Activated T-helper 2 cell treated with anti-CD3 and anti-CD28 coated beads, Interferon-gamma antibody, Interleukin-2, Interleukin-4, amounts not matched to agents 10 μg/mL and 5 μg/mL and 100 μg/mL, durations not matched to agents 14 hours and 24 hours and 36 hours (primary cell): ENCODE results near the gene SSUH2. TPM values are rescaled to one million over a fixed set of nuclear protein-coding genes. Genes with fewer than 3 reads are reported as not detected.
"Not testable (repeated sequence)": the region's sequence is repeated elsewhere in the genome, so short reads cannot be mapped to it uniquely, and the experiment has no call there.

ENCODE experiments used
- DNase-seq: peaks from one replicate; pipeline ENCODE4 v3.0.0; 2021; ENCODE audit warnings: low spot score
- H3K27ac Mint-ChIP-seq: one replicate; pipeline ENCODE4 v1.8.0; 2021; ENCODE audit warnings: mixed read lengths
- H3K27me3 Mint-ChIP-seq: one replicate; pipeline ENCODE4 v1.8.0; 2021; ENCODE audit warnings: low read depth, mixed read lengths
- H3K36me3 Mint-ChIP-seq: one replicate; pipeline ENCODE4 v1.8.0; 2021; ENCODE audit warnings: low read depth, mixed read lengths
- H3K4me1 Mint-ChIP-seq: one replicate; pipeline ENCODE4 v1.8.0; 2021; ENCODE audit warnings: low read depth, mixed read lengths
- H3K4me3 Mint-ChIP-seq: one replicate; pipeline ENCODE4 v1.8.0; 2021; ENCODE audit warnings: low read depth, mild to moderate bottlenecking, moderate library complexity, mixed read lengths
- H3K9me3 Mint-ChIP-seq: one replicate; pipeline ENCODE4 v1.8.0; 2021; ENCODE audit warnings: mixed read lengths
- intact Hi-C: fragments of 100-400 bp; cut with micrococcal nuclease; formaldehyde crosslinking; loops from one replicate; pipeline ENCODE4 v1.15.1; 2023
- total RNA-seq: library from RNA; stranded (reverse); gene quantifications from 2 replicates; pipeline ENCODE4 v1.2.3, GENCODE V29; 2022

The SSUH2 gene
- total RNA-seq, 1 donor from 2014 or later = 0.18 TPM

DNA sequence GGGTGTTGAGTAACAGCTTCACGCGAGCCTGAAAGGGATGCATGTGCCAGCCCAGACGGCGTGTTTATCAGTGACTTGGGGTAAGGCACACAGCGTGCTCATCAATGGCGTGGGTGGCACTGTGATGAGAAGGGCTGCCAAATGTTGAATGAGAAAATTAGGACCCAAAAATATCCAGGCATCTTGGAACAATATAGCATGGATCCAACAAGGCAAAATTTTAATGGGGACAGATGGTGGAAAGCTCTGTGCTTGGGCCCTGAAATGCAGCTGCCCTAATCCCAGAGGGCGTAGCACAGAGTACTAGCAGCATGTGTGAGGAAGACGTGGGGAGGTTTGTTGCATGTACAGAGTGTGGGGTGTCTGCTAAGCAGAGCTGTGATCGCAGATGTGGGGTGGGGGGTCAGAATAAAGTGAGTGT is 48.9 kb downstream of the SSUH2 start:
- intact Hi-C loops = no loop called here
- Mint-ChIP-seq H3K4me1 (no peaks in the 10 kb centered on the region), H3K9me3 (no peaks in the 10 kb centered on the region), H3K4me3 (no peak overlapping the region), H3K27me3 (no peaks in the 10 kb centered on the region), H3K36me3 (no peaks in the 10 kb centered on the region), H3K27ac (no peak overlapping the region)
- no peak for DNase-seq

DNA sequence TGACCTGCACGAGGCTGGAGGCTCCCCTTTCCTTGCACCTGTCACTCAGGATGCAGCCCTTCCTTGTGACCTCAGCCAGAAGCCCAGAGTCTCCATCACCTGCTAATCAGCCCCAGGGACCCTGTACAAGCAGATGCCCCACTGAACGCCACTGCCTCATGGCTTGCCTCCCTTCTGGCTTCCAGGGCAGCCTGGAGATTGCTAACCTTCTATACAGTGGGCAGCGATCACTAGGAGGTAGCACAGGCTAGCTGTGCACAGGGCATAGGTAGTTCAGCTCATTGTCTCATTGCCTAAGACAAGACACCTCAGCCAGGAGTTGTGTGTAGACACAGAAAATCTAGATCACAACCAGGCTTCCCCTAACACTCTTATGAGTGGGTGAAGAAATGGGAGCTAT is 49.3 kb downstream of the SSUH2 start:
- intact Hi-C loops = no loop called here
- Mint-ChIP-seq H3K27ac (no peak overlapping the region), H3K4me1 (no peaks in the 10 kb centered on the region), H3K36me3 (no peaks in the 10 kb centered on the region), H3K27me3 (no peaks in the 10 kb centered on the region), H3K9me3 (no peaks in the 10 kb centered on the region), H3K4me3 (no peak overlapping the region)
- DNase-seq = no peak

DNA sequence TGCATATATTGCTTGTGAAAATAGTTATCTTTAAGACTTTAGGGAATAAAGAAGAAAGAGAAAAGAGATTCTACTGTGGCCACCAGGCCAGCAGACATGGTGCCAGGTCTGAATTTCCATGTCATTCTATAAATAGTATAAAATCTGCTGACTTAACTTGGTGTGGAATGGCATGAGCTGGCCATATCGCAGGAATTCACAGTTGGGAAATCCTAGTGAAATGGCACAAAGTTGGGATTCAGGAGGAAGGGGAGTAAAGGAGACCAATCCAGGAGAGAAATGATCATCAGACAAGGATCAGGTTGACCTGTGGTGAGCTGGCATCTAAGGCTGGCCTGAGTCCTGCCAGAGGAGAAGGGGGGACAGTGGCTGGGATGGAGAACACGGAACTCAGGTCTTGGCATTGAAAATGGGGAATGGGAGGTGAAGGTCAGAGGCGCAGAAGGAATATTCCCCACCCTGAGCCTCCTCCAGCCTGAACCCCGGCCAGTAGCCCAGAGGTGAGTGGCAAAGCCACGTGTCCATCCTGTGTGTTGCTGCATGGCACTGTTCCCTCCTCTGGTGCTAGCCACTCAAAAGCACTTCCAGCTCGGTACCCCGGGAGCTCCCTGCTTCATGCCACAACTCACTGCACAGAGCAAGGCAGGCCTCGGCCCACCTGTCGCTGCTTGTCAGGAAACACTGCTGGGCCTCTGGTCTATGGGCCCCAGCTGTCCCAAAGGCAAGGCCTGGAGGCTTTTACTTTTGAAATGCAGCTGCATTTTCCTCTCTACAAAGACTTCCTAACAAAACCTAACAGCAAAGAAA is 51.4 kb downstream of the SSUH2 start:
- H3K27me3 Mint-ChIP-seq = no peaks in the 10 kb centered on the region
- no peak overlapping the region for H3K27ac Mint-ChIP-seq
- no peak for DNase-seq
- H3K4me3 Mint-ChIP-seq = no peak overlapping the region
- no peaks in the 10 kb centered on the region for H3K36me3 Mint-ChIP-seq
- no peaks in the 10 kb centered on the region for H3K9me3 Mint-ChIP-seq
- no peaks in the 10 kb centered on the region for H3K4me1 Mint-ChIP-seq
- intact Hi-C loops = no loop called here

DNA sequence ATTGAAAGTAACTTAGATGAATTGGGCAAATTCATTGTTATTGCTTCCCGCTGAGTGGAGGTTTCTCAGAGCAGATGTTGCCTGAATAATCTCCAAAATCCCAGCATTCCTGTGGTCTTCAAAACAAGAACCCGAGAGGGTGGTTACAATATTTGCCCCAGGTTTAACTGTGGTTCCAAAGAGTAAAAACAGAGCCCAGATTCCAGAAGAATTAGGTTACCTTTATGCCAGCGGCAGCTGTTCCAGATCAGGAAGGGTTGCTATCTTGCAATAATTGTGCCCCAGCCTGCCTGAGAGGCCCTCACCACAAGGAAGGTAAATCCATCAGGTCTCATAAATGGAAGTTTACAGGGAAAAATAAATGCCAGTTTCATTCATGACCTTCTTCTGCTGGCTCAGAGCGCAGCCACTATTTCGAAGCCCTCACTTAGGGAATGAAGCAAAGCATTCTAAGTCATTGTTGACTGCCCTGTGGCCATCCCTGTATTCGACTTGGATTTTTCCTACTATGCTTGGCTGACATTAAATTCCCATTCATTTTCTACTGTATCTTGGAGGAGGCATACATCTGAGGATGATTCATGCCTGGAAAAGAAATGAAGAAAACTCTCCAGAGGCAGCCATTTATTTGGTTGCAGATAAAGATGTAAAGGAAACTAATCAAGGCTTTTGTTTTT is 54.6 kb downstream of the SSUH2 start:
- no peaks in the 10 kb centered on the region for H3K36me3 Mint-ChIP-seq

DNA sequence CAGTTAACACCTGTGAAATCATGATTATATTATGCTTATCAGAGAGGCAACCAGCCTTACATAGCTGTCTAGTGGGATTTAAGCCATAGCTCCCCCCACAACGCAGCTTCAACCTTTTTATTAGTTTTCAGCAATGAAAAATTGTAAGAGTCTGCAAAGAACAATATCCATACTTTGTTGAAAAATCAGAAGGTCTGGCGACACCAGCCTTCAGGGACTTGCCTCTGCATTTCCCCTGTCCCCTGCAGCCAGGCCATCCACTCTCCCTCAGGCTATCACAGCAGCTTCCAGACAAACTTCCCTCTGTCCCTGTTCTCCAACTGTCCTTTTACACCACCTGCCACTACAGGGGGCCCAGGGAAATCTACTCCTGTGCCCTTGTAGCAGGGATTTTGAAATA is 59.9 kb downstream of the SSUH2 start:
- H3K4me3 Mint-ChIP-seq = no peak overlapping the region
- intact Hi-C loops = no loop called here
- DNase-seq = no peak
- H3K4me1 Mint-ChIP-seq = no peaks in the 10 kb centered on the region
- no peaks in the 10 kb centered on the region for H3K9me3 Mint-ChIP-seq
- no peaks in the 10 kb centered on the region for H3K27me3 Mint-ChIP-seq
- H3K36me3 Mint-ChIP-seq = no peaks in the 10 kb centered on the region
- no peak overlapping the region for H3K27ac Mint-ChIP-seq

More for the DNA sequence above, 54.6 kb downstream of the SSUH2 start:
- Mint-ChIP-seq H3K9me3 (no peaks in the 10 kb centered on the region), H3K27me3 (no peaks in the 10 kb centered on the region), H3K4me3 (no peak overlapping the region), H3K27ac (no peak overlapping the region), H3K4me1 (no peaks in the 10 kb centered on the region)
- DNase-seq = no peak
- intact Hi-C loops = no loop called here

DNA sequence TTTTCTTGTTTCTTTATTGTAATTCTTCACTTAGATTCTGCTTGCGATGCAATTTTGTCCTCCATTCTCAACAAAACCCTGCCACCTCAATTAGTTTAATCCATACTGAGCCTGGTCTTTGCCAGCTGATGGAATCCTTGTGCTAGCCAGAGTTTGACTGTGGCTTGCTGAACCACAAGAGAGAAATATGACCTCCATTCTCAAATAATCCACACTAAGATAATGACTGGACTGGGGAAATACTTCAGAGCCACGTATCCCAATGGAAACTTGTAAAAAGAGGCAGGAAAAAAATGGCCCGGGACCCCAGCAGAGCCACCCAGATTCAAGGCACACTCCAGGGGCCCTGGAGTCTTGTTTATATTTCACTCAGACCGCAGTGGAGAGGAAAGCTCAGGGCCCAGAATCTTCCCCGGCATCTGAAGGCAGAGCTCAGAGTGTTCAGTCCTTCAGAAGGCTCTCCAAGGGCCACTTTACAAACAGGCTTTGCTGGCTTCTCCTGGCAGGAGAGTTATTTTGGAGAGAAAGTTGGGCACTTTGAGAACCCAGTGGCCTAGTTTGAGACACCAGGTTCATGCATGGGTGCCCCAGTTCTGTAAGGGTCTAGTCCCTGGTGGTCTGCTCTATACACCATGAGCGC is 62.7 kb downstream of the SSUH2 start:
- no peaks in the 10 kb centered on the region for H3K4me1 Mint-ChIP-seq
- no peak overlapping the region for H3K27ac Mint-ChIP-seq
- H3K36me3 Mint-ChIP-seq = no peaks in the 10 kb centered on the region
- intact Hi-C loops = no loop called here
- no peak for DNase-seq
- no peaks in the 10 kb centered on the region for H3K9me3 Mint-ChIP-seq
- H3K4me3 Mint-ChIP-seq = no peak overlapping the region
- H3K27me3 Mint-ChIP-seq = no peaks in the 10 kb centered on the region

DNA sequence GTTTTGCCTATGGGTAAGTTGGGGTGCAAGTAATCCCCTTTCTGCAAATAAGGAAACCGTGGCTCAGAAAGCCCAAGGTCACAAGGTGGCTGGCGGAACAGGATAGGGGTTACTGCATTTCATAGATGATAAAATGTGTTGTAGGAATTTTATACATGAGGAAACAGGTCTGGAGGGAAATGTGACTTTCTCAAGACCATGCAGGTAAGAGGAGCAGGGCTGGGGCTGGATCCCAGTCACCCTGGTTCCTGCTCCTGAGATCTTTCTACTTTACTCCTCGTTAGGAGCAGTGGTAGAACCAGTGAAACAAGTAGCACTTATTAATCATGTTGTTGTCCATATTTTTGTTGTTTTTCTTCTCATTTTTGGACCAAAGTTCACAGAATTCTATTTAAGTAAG is 63.2 kb downstream of the SSUH2 start:
- no peaks in the 10 kb centered on the region for H3K9me3 Mint-ChIP-seq
- no peak overlapping the region for H3K27ac Mint-ChIP-seq
- no peaks in the 10 kb centered on the region for H3K27me3 Mint-ChIP-seq
- intact Hi-C loops = no loop called here
- no peak overlapping the region for H3K4me3 Mint-ChIP-seq
- H3K4me1 Mint-ChIP-seq = no peaks in the 10 kb centered on the region
- DNase-seq = no peak
- no peaks in the 10 kb centered on the region for H3K36me3 Mint-ChIP-seq

DNA sequence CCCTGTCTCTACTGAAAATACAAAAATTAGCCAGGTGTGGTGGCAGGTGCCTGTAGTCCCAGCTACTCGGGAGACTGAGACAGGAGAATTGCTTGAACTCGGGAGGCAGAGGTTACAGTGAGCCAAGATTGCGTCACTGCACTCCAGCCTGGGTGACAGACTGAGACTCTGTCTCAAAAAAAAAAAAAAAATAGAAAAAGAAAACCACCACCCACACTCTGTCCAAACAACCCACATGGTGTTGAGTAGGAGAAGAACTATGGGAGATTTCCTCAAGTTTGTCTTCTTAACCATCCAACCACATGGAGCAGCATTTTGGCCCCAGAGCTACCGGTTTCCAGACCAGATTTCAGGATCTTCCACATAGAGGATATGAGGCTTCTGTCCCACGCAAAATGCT is 64.2 kb downstream of the SSUH2 start:
- H3K9me3 Mint-ChIP-seq, DNase-seq, intact Hi-C loops, H3K4me1 Mint-ChIP-seq, H3K27ac Mint-ChIP-seq, H3K36me3 Mint-ChIP-seq, H3K4me3 Mint-ChIP-seq, H3K27me3 Mint-ChIP-seq: not testable (repeated sequence)

DNA sequence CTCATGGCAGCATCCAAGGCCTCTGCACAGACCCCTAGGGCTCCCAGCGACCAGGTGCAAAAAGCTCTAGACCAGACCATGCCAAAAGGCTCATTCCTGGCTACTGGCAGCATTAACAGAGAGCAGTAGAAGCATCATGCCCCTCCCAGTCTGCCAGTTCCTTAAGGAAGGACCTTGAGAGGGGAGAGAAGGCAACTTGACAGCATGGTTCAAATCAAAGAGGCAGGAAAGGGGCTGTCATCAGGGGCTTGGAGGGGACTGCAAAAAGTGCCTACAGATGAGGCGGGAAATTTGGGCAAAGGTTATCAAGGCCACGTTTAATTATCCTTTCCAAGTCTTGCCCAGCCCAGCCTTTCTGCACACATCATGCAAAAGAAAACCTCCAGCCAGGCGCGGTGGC is 64.7 kb downstream of the SSUH2 start:
- DNase-seq = no peak
- intact Hi-C loops = no loop called here
- Mint-ChIP-seq H3K4me1 (no peaks in the 10 kb centered on the region), H3K9me3 (no peaks in the 10 kb centered on the region), H3K4me3 (no peak overlapping the region), H3K27me3 (no peaks in the 10 kb centered on the region), H3K36me3 (no peaks in the 10 kb centered on the region), H3K27ac (no peak overlapping the region)

DNA sequence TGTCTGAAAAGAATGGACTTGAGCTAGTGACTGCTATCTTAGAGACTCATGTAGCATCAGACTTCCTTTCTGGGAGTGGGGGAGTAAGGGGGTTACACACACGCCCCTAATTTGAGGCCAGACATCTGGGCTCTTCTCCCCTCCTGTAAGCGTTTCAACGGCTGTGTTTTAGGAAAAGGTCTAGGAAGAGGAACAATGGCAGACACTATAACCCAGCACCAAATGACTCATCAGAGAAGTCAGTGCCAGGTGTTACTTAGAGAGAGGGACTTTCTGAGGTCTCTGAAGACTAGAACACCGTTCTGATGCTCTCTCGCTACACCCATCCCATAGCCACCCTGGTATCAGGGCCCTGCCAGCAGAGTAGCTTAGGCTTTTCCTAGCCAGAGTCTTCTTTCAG is 65.5 kb downstream of the SSUH2 start:
- Mint-ChIP-seq H3K4me3 (no peak overlapping the region), H3K36me3 (no peaks in the 10 kb centered on the region), H3K4me1 (no peaks in the 10 kb centered on the region), H3K9me3 (no peaks in the 10 kb centered on the region), H3K27ac (no peak overlapping the region), H3K27me3 (no peaks in the 10 kb centered on the region)
- intact Hi-C loops = no loop called here
- DNase-seq = no peak

DNA sequence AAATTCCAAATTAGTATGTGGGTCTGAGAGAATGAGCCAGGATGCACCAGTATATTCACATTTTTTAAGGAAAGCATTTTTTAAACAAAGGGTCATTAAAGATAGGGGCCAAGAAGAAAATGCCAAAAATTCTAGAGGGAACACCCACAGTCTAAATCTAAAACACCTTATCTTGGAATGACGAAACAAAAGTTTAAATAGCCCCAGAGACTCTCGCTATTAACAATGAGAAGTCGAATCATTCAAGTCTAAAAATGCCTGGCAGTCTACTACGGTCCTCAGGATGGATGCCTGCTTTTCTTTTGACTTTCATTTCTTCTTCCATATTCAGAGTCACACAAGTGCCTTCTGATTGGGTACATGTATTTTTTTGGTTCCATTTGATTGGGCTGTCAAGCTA is 66.3 kb downstream of the SSUH2 start:
- H3K9me3 Mint-ChIP-seq = no peaks in the 10 kb centered on the region
- no peaks in the 10 kb centered on the region for H3K27me3 Mint-ChIP-seq
- no peak overlapping the region for H3K27ac Mint-ChIP-seq
- H3K4me3 Mint-ChIP-seq = no peak overlapping the region
- intact Hi-C loops = no loop called here
- H3K4me1 Mint-ChIP-seq = no peaks in the 10 kb centered on the region
- DNase-seq = no peak
- H3K36me3 Mint-ChIP-seq = no peaks in the 10 kb centered on the region

DNA sequence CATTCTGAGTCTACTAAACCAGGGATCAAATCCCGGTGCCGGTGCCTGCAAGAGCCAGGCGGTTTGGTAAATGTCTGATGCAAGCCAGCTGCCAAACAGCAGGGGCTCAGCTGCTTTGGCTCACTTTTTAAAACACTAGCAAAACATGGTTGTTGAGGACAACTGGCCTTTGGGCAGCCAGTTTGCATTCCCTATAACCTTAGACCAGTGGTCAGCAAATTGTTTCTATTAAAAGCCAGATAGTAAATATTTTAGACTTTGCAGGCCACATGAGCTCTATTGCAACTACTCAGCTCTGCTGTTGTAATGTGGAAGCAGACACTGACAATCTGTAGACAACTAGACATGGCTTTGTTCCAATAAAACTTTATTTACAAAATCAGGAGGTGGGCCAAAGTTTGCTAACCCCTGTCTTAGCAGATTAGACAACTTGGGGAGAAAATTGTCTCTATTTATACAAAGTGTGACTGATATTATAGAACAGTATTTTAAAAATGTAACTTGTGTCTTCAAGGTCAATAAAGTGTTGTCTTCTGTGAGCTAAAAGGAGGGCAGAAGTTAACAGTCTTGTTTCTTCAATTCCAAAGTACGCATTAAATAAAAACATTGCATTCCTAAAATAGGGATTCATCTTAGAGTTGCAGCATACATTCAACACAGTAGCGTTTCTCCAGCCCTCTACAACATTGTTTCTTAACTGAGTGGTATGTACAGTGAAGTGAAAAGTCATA is 67.6 kb downstream of the SSUH2 start:
- Mint-ChIP-seq H3K4me1 (no peaks in the 10 kb centered on the region), H3K9me3 (no peaks in the 10 kb centered on the region), H3K36me3 (no peaks in the 10 kb centered on the region), H3K27ac (no peak overlapping the region), H3K27me3 (no peaks in the 10 kb centered on the region), H3K4me3 (no peak overlapping the region)
- no peak for DNase-seq
- intact Hi-C loops = no loop called here

DNA sequence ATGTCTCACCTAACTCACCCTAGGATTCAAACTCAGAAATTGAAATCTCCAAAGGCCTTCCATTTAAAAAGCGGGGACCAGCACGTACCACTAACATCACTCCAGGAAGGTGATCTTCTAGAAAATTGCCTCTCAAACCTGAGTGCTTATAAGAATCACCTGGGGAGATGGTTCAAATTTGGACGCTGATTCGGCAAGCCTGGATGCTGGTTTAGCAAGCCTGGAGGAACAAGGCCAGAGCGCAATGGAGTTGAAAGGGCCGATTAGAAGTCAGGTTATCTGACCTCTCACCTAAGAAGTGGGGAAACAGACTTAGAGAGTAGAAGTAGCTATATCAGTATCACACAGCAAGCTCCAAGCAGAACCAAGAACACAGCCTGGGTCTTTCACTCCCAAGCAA is 68.2 kb downstream of the SSUH2 start:
- no peaks in the 10 kb centered on the region for H3K9me3 Mint-ChIP-seq
- no peak overlapping the region for H3K4me3 Mint-ChIP-seq
- no peaks in the 10 kb centered on the region for H3K36me3 Mint-ChIP-seq
- no peak for DNase-seq
- no peak overlapping the region for H3K27ac Mint-ChIP-seq
- H3K4me1 Mint-ChIP-seq = peaks cover 4% of the 10 kb centered on the region
- no peaks in the 10 kb centered on the region for H3K27me3 Mint-ChIP-seq
- intact Hi-C loops = no loop called here
